LHCN-M2 (cell line): ENCODE data around the gene CNNM1. TPM values are rescaled to one million over a fixed set of nuclear protein-coding genes. Genes with fewer than 3 reads are reported as not detected.
A peak's percentile ranks its signal among the peaks of the same experiment; 100 is the strongest.

ENCODE experiments used
- DNase-seq: peaks from one replicate; pipeline ENCODE4 v3.0.0-alpha.2; 2012; ENCODE audit warnings: low read depth
- total RNA-seq: library from RNA; depleted of rRNA; stranded (reverse); fragments of >200 nt; gene quantifications from 2 replicates; pipeline ENCODE4 v1.2.3, GENCODE V29; 2014

CNNM1 gene
- total RNA-seq, 1 experiment from 2014 or later = 0.17 TPM

- peak; percentile 9 for DNase-seq
These were observed 43.6 kb downstream of the CNNM1 start for GRCh38 chr10:99372546-99373271.

GRCh38 chr10:99374526-99374925 is 45.4 kb downstream of the CNNM1 start:
- DNase-seq = no peak

- no peak for DNase-seq
These were observed 45.8 kb downstream of the CNNM1 start for GRCh38 chr10:99374972-99375371.

- no peak for DNase-seq
These were observed 46.3 kb downstream of the CNNM1 start for GRCh38 chr10:99375426-99375825.

- no peak for DNase-seq
These were observed 53.0 kb downstream of the CNNM1 start for GRCh38 chr10:99382176-99382575.

GRCh38 chr10:99387071-99387470 is 57.9 kb downstream of the CNNM1 start:
- DNase-seq = peak; percentile 82

GRCh38 chr10:99387541-99387940 is 58.4 kb downstream of the CNNM1 start:
- no peak for DNase-seq

- no peak for DNase-seq
These were observed 60.7 kb downstream of the CNNM1 start for GRCh38 chr10:99389729-99390480.

- DNase-seq = no peak
These were observed 62.2 kb downstream of the CNNM1 start for GRCh38 chr10:99391346-99391745.

GRCh38 chr10:99393036-99393435 is 63.9 kb downstream of the CNNM1 start:
- DNase-seq = no peak

GRCh38 chr10:99393683-99394082 is 64.5 kb downstream of the CNNM1 start:
- DNase-seq = no peak

- no peak for DNase-seq
These were observed 65.1 kb downstream of the CNNM1 start for GRCh38 chr10:99394256-99394655.

GRCh38 chr10:99394761-99395386 is 65.7 kb downstream of the CNNM1 start:
- no peak for DNase-seq

- DNase-seq = peak; percentile 90
These were observed 66.7 kb downstream of the CNNM1 start for GRCh38 chr10:99395750-99396445.

- DNase-seq = peak; percentile 85
These were observed 67.3 kb downstream of the CNNM1 start for GRCh38 chr10:99396471-99396870.

- no peak for DNase-seq
These were observed 70.5 kb downstream of the CNNM1 start for GRCh38 chr10:99399664-99400063.

- no peak for DNase-seq
These were observed 74.5 kb downstream of the CNNM1 start for GRCh38 chr10:99403674-99404073.

GRCh38 chr10:99406149-99406548 is 77.0 kb downstream of the CNNM1 start:
- no peak for DNase-seq

GRCh38 chr10:99410146-99410545 is 81.0 kb downstream of the CNNM1 start:
- DNase-seq = no peak

GRCh38 chr10:99410876-99411275 is 81.7 kb downstream of the CNNM1 start:
- no peak for DNase-seq

- no peak for DNase-seq
These were observed 82.4 kb downstream of the CNNM1 start for GRCh38 chr10:99411546-99411945.

- DNase-seq = no peak
These were observed 82.9 kb downstream of the CNNM1 start for GRCh38 chr10:99412099-99412498.
